ENCODE data around the gene NMNAT2.

The NMNAT2 gene

DNA sequence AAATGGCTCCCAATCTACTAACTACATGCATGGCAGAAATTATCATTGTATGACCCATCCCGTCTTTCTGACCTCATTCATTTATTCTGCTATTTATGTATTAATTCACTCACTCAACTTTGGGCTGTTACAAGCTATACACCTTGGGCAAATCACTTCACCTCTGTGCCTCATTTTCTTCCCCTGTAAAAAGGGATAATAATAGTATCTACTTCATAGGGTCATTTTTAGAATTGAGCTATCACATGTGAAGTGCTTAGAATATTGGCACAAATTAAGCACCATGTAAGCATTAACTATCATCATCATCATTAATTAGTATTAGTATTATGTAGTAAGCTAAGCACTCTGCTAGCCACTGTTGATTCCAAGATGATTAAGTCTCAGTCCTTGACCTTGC, 52.1 kb downstream of the NMNAT2 start:
- no peak for TF ChIP-seq CTCF (IDR thresholded peaks at IDR 0.05; ENCODE audit: insufficient read depth, low read length, missing control alignments)
- ChIA-PET POLR2A (no interaction called here), CTCF (no interaction called here)
- DNase-seq (ENCODE audit: low read depth, low spot score), result no peak
- no peak overlapping the region for H3K4me3 ChIP-seq (ENCODE audit: low read depth, low read length)

- CTCF ChIA-PET, result no interaction called here
- no peak for DNase-seq (ENCODE audit: low read depth, low spot score)
- no peak for TF ChIP-seq CTCF (IDR thresholded peaks at IDR 0.05; ENCODE audit: insufficient read depth, low read length, missing control alignments)
- POLR2A ChIA-PET, result no interaction called here
- H3K4me3 ChIP-seq (ENCODE audit: low read depth, low read length), result no peak overlapping the region
Measured at GRCh38 chr1:183365676-183366075, 52.5 kb downstream of the NMNAT2 start.

GRCh38 chr1:183365093-183365492, 53.1 kb downstream of the NMNAT2 start:
- CTCF ChIA-PET, result no interaction called here
- POLR2A ChIA-PET, result no interaction called here
- no peak for DNase-seq (ENCODE audit: low read depth, low spot score)
- H3K4me3 ChIP-seq (ENCODE audit: low read depth, low read length), result no peak overlapping the region
- TF ChIP-seq CTCF (IDR thresholded peaks at IDR 0.05; ENCODE audit: insufficient read depth, low read length, missing control alignments), result no peak

DNA sequence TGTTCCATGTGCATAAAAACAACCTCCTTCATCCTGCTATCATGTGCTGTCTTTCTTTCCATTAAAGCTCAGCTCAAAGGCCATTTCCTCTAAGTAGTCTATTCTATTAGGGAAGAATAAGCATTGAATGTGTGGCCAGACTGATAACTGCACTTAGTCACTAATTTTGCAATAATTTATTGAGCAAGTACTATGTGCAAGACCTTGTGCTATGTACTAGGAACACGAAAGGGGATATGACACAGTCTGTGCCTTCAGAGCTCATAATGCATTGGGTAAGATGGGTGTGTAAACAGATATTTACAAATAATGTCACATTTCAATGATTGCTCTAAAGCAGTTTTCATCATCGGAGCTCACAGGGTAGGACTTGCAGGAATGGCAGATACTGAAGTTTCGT, 54.2 kb downstream of the NMNAT2 start:
- POLR2A ChIA-PET, result no interaction called here
- DNase-seq (ENCODE audit: low read depth, low spot score), result no peak
- CTCF ChIA-PET, result no interaction called here
- H3K4me3 ChIP-seq (ENCODE audit: low read depth, low read length), result no peak overlapping the region
- no peak for TF ChIP-seq CTCF (IDR thresholded peaks at IDR 0.05; ENCODE audit: insufficient read depth, low read length, missing control alignments)

- ChIA-PET CTCF (no interaction called here), POLR2A (no interaction called here)
- TF ChIP-seq CTCF (IDR thresholded peaks at IDR 0.05; ENCODE audit: insufficient read depth, low read length, missing control alignments), result no peak
- H3K4me3 ChIP-seq (ENCODE audit: low read depth, low read length), result no peak overlapping the region
- DNase-seq (ENCODE audit: low read depth, low spot score), result no peak
Measured at GRCh38 chr1:183361081-183361480, 57.1 kb downstream of the NMNAT2 start.

- CTCF ChIA-PET, result no interaction called here
- no peak for TF ChIP-seq CTCF (IDR thresholded peaks at IDR 0.05; ENCODE audit: insufficient read depth, low read length, missing control alignments)
- H3K4me3 ChIP-seq (ENCODE audit: low read depth, low read length), result no peak overlapping the region
- no peak for DNase-seq (ENCODE audit: low read depth, low spot score)
- POLR2A ChIA-PET, result no interaction called here
Measured at GRCh38 chr1:183360473-183360872, 57.7 kb downstream of the NMNAT2 start.

Data from AG04449 (cell line).